ENCODE results near the gene LIPI. TPM values are rescaled to one million over a fixed set of nuclear protein-coding genes. Genes with fewer than 3 reads are reported as not detected.

LIPI gene
- total RNA-seq, 1 donor from 2014 or later: not detected

DNA sequence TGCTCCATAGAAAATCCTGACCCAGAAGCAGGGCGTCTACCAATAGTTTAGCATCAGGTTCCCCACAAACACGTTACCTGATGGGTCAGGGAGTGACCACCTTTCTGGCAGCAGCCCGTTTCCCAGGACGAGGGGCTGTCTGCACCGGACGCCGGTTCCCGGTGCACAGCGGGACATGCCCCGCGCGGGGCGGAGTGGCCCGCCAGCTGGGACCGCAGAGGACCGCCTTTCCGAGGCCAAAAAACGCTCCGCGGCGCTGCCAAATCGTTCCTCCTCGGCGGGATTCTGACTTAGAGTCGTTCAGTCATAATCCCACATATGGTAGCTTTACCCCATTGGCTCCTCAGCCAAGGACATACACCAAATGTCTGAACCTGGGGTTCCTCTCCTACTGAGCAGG lies 126.1 kb downstream of the LIPI start:
- Histone ChIP-seq H3K27me3 (ENCODE audit: control insufficient read depth, insufficient read depth, low read length) (no peaks in the 10 kb centered on the region), H3K36me3 (ENCODE audit: control insufficient read depth, insufficient read depth, low read length) (no peaks in the 10 kb centered on the region), H3K4me3 (ENCODE audit: low read depth, low read length) (no peak overlapping the region)
- TF ChIP-seq, protein P1, sequence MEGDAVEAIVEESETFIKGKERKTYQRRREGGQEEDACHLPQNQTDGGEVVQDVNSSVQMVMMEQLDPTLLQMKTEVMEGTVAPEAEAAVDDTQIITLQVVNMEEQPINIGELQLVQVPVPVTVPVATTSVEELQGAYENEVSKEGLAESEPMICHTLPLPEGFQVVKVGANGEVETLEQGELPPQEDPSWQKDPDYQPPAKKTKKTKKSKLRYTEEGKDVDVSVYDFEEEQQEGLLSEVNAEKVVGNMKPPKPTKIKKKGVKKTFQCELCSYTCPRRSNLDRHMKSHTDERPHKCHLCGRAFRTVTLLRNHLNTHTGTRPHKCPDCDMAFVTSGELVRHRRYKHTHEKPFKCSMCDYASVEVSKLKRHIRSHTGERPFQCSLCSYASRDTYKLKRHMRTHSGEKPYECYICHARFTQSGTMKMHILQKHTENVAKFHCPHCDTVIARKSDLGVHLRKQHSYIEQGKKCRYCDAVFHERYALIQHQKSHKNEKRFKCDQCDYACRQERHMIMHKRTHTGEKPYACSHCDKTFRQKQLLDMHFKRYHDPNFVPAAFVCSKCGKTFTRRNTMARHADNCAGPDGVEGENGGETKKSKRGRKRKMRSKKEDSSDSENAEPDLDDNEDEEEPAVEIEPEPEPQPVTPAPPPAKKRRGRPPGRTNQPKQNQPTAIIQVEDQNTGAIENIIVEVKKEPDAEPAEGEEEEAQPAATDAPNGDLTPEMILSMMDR (IDR thresholded peaks at IDR 0.05; ENCODE audit: insufficient read depth, low read length, poor library complexity, severe bottlenecking): no peak
- no peak for DNase-seq (ENCODE audit: low read depth)

- TF ChIP-seq, protein P1 (IDR thresholded peaks at IDR 0.05; ENCODE audit: insufficient read depth, low read length, poor library complexity, severe bottlenecking): no peak
- Histone ChIP-seq H3K4me3 (ENCODE audit: low read depth, low read length) (no peak overlapping the region), H3K27me3 (ENCODE audit: control insufficient read depth, insufficient read depth, low read length) (no peaks in the 10 kb centered on the region), H3K36me3 (ENCODE audit: control insufficient read depth, insufficient read depth, low read length) (no peaks in the 10 kb centered on the region)
- no peak for DNase-seq (ENCODE audit: low read depth)
These were observed 126.7 kb downstream of the LIPI start for GRCh38 chr21:14084068-14084501.

GRCh38 chr21:14080764-14081096 lies 130.0 kb downstream of the LIPI start:
- no peak for DNase-seq (ENCODE audit: low read depth)
- no peak overlapping the region for H3K4me3 ChIP-seq (ENCODE audit: low read depth, low read length)

GRCh38 chr21:14080040-14080763 lies 130.6 kb downstream of the LIPI start:
- DNase-seq (ENCODE audit: low read depth): no peak
- Histone ChIP-seq H3K36me3 (ENCODE audit: control insufficient read depth, insufficient read depth, low read length) (no peaks in the 10 kb centered on the region), H3K27me3 (ENCODE audit: control insufficient read depth, insufficient read depth, low read length) (no peaks in the 10 kb centered on the region), H3K4me3 (ENCODE audit: low read depth, low read length) (no peak overlapping the region)
- TF ChIP-seq, protein P1 (IDR thresholded peaks at IDR 0.05; ENCODE audit: insufficient read depth, low read length, poor library complexity, severe bottlenecking): no peak

More at GRCh38 chr21:14080764-14081096, 130.0 kb downstream of the LIPI start:
- Histone ChIP-seq H3K36me3 (ENCODE audit: control insufficient read depth, insufficient read depth, low read length) (no peaks in the 10 kb centered on the region), H3K27me3 (ENCODE audit: control insufficient read depth, insufficient read depth, low read length) (no peaks in the 10 kb centered on the region)
- TF ChIP-seq, protein P1 (IDR thresholded peaks at IDR 0.05; ENCODE audit: insufficient read depth, low read length, poor library complexity, severe bottlenecking): no peak

- TF ChIP-seq, protein P1 (IDR thresholded peaks at IDR 0.05; ENCODE audit: insufficient read depth, low read length, poor library complexity, severe bottlenecking): no peak
- no peak for DNase-seq (ENCODE audit: low read depth)
- H3K27me3 ChIP-seq (ENCODE audit: control insufficient read depth, insufficient read depth, low read length): no peaks in the 10 kb centered on the region
- no peak overlapping the region for H3K4me3 ChIP-seq (ENCODE audit: low read depth, low read length)
- H3K36me3 ChIP-seq (ENCODE audit: control insufficient read depth, insufficient read depth, low read length): no peaks in the 10 kb centered on the region
These were observed 131.9 kb downstream of the LIPI start for GRCh38 chr21:14078746-14079375.

Data from kidney epithelial cell (primary cell).